Esophagus muscularis mucosa (tissue), 3 donors: Measurements from ENCODE around the gene CUX1.

ENCODE experiments used
- CTCF ChIP-seq, 3 experiments: fragments of 200-600 bp in 2 of 3; fragments of 450-650 bp in 1 of 3; sonication (generic) in 2 of 3; IDR thresholded peaks; one replicate each; pipeline ENCODE4 v1.5.1; 2017 to 2019; ENCODE audit warnings: antibody characterized with exemption in 3 of 3, mild to moderate bottlenecking in 2 of 3, moderate library complexity in 1 of 3
- POLR2A ChIP-seq: fragments of 450-650 bp; IDR thresholded peaks from one replicate; pipeline ENCODE4 v1.6.1; 2017; ENCODE audit warnings: antibody characterized with exemption, moderate library complexity, mild to moderate bottlenecking, low read depth

- TF ChIP-seq CTCF (IDR thresholded peaks at IDR 0.05) (no peak), POLR2A (no peak)
Measured at GRCh38 chr7:102287111-102287980, 469.9 kb downstream of the CUX1 start.
